ENCODE results near the gene ADH6.

GRCh38 chr4:99207911-99208718 is 10.9 kb downstream of the ADH6 start:
- TF ChIP-seq CTCF (IDR thresholded peaks at IDR 0.05) (no peak), FOXK1 (CRISPR knock-in tag; IDR thresholded peaks at IDR 0.05) (no peak), SP1 (CRISPR knock-in tag; conservative IDR thresholded peaks at IDR 0.05) (no peak), TEAD1 (CRISPR knock-in tag; IDR thresholded peaks at IDR 0.05) (no peak), ZNF232 (CRISPR knock-in tag; IDR thresholded peaks at IDR 0.05) (no peak), ZBTB21 (CRISPR knock-in tag; IDR thresholded peaks at IDR 0.05; ENCODE audit: borderline replicate concordance) (no peak)
